ENCODE measurements around the gene HIC1. TPM values are rescaled to one million over a fixed set of nuclear protein-coding genes. Genes with fewer than 3 reads are reported as not detected.
A peak's percentile ranks its signal among the peaks of the same experiment; 100 is the strongest.

The HIC1 gene
- total RNA-seq, 1 experiment from 2014 or later, result 0.08 TPM

GRCh38 chr17:2043785-2044184, 11.1 kb upstream of the HIC1 start:
- no peak for DNase-seq (ENCODE audit: low spot score)

GRCh38 chr17:2044263-2044894, 10.5 kb upstream of the HIC1 start:
- no peak for DNase-seq (ENCODE audit: low spot score)

GRCh38 chr17:2047590-2047989, 7.3 kb upstream of the HIC1 start:
- no peak for DNase-seq (ENCODE audit: low spot score)

DNA sequence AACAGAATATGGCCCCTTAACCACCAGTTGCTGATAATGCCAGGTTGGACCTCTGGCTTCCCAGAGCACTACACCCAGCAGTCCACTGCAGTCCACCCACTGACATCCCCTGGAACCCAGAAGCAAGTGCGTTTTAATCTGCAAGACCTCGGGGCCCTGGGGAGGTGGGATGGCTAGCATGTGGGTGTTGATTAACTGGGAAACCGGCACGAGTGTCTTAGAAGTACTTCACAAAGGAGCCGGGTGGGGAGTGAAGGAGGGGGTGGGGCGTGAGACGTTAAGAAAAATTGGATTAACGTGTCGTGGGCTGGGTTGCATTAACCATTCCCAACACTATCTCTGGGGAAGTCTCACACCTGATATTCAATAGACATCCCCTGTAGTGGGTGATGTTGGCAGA, 6.1 kb upstream of the HIC1 start:
- no peak for DNase-seq (ENCODE audit: low spot score)

GRCh38 chr17:2049333-2050299, 5.3 kb upstream of the HIC1 start:
- DNase-seq (ENCODE audit: low spot score), result peak; percentile 47

DNA sequence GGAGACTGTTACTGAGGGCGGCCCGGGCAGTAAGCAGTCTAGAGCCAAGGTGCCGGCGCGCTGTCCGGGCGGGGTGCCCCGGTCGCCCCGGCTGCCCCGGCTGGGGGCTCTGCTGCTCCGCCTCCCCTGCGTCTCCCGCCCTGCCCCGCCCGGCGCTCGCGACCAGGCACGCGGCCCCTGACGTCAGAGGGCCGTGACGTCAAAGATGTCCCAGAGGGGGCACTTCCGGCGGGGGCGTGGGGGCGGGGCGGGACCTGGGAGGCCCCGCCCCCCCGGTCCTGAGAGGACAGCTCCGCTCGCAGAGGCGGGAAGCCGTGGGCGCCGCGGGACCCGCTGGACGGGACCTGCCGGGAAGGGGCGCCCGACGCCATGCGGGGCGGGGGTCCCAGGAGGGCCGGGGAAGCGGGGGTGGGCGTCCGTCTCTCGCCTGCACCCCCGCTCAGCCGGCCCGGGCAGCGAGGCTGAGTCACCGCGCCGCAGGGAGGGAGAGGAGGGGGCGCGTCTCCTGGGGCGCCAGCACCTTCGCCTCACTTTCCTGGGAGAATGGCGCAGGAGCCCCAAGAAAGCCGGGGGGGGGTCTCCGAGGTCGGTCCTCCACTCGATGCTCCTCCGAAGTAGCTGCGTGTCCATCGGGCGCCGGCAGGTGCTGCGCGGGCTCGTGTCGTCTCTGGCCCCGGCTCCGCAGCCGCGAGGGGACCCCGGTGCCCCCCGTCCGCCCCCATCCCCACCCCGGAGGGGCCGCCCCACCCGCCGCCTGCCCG, 4.4 kb upstream of the HIC1 start:
- no peak for DNase-seq (ENCODE audit: low spot score)

DNA sequence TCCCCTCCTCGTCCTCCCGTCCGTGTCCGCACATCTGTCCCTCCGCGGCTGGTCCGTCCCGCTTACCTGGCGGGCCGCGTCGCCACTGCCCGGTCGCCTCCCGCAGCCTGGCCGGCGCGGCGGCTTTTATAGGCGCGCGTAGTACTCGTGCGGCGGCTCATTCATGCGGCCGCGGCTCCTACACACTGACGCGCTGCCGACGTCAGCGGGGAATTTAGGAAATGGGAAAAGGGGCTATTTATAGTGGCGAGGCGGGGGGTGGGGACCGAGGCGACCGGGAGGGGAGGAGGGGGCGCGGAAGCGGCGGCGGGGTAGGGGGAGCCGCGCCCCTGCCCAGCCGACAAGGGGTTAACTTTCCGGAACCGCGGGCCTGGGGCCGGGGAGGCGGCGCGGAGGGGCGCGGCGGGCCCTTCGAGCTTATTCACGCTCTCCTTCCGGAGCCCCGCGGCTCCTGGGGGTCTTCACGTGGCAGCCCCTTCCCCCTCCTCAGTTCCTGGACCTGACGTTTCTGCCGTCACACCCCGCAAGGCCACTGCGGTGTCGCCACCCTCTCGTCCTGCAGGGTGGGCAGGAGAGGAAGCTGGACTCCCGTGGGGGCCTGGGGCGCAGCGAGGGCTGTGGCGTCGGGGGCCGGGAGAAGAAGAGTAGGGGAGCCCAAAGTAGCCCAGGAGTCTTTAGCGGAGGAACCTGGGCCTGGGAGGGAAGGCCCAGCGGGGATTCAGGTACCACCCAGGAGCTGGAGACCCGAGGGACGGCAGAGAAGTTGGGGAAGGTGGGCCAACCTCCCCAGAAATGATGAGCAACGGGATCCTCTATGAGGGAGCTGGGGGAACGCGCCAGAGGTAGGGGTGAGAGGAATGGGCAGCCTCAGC, 3.6 kb upstream of the HIC1 start:
- no peak for DNase-seq (ENCODE audit: low spot score)

- no peak for DNase-seq (ENCODE audit: low spot score)
These were observed 2.9 kb upstream of the HIC1 start for GRCh38 chr17:2051933-2052559.

DNA sequence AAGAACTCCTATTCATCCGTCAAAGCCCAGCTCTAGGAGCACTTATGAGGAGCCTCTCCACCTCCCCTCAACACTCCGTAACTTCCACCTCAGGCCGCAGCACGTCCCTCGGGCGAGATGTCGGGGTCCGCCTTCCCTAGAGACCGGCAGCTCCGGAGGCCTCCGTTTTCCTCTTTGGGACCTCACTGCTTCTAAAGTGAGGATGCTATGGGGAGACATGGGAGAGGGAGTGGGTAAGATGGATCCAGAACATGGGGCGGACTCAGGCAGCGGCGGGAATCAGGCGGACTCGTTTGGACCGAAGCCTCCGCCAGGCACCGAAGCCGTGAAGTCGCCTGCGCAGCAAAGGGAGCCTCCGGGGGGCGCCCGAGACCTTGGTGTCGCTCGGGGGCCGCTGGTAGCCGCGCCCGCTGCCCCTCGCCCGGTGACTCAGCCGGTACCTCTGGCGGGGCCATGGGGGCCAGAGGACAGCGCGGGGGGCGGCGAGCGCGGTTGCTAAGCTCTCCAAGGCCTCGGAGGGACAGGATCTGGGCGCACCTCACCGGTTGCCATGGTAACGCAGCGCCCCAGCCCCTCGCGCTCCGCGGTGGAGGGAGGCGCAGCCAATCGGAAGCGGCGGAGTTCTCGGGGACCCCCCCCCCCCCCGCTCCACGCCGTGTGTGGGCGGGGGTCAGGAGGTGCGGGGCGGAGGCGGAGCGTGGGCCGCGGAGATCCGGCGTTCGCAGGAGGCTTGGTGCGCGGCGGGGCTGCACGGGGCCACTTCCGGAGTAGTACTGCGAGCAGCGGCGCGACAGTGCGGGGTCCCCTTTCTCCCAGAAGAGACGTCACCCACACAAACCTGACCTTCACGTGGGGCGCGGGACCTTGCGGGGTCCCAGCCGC, 1.3 kb upstream of the HIC1 start:
- no peak for DNase-seq (ENCODE audit: low spot score)

GRCh38 chr17:2054262-2054511, 716 bp upstream of the HIC1 start:
- DNase-seq (ENCODE audit: low spot score), result no peak

DNA sequence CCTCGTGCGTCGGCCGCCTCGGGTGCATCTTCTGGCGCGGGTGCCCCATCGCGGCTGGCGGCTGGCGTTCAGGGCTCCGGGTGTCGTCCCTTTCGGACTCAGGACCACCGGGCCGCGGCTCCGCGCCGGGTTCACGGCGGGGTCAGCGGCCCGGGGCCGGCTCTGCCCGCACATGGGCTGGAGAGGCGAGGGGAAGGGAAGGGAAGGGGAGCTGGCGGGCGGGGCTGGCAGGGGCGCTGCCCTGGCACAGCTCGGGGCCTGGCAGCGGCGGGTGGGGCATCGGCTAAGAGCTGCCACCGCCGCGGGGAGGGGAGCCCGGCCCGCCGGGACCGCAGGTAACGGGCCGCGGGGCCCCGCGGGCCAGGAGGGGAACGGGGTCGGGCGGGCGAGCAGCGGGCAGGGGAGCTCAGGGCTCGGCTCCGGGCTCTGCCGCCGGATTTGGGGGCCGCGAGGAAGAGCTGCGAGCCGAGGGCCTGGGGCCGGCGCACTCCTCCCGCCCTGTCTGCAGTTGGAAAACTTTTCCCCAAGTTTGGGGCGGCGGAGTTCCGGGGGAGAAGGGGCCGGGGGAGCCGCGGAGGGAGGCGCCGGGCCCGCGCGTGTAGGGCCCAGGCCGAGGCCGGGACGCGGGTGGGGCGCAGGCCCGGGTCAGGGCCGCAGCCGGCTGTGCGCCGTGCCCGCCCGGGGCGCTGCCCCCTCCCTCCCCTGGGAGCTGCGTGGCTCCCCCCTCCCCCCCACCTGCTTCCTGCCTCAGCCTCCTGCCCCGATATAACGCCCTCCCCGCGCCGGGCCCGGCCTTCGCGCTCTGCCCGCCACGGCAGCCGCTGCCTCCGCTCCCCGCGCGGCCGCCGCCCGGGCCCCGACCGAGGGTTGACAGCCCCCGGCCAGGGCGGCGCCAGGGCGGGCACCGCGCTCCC, 646 bp downstream of the HIC1 start:
- no peak for DNase-seq (ENCODE audit: low spot score)

- DNase-seq (ENCODE audit: low spot score), result no peak
These were observed 1.6 kb downstream of the HIC1 start for GRCh38 chr17:2056206-2057174.

GRCh38 chr17:2057175-2057759, 2.4 kb downstream of the HIC1 start:
- DNase-seq (ENCODE audit: low spot score), result no peak

- DNase-seq (ENCODE audit: low spot score), result no peak
These were observed 3.1 kb downstream of the HIC1 start for GRCh38 chr17:2057760-2058585.

DNA sequence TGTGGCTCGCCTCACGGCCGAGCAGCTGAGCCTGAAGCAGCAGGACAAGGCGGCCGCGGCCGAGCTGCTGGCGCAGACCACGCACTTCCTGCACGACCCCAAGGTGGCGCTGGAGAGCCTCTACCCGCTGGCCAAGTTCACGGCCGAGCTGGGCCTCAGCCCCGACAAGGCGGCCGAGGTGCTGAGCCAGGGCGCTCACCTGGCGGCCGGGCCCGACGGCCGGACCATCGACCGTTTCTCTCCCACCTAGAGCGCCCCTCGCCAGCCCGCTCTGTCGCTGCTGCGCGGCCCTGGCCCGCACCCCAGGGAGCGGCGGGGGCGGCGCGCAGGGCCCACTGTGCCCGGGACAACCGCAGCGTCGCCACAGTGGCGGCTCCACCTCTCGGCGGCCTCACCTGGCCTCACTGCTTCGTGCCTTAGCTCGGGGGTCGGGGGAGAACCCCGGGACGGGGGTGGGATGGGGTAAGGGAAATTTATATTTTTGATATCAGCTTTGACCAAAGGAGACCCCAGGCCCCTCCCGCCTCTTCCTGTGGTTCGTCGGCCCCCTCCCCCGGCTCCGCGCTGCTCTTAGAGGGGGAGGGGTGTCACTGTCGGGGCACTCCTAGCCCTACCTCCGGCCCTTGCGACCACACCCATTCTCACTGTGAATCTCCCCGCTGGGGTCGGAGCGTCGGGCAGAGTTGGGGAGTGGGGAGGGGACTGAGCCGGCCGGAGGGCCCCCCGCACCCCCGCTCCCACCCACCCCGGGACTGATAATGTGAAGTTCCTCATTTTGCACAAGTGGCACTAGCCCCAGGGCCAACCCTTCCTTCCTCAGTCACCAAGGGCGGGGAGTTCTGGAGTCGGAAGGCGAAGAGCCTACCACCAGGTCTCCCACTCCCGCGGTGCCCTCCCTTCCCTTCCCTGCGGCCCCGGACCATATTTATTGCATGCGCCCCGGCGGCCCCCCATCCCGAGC, 4.0 kb downstream of the HIC1 start:
- no peak for DNase-seq (ENCODE audit: low spot score)

Data from H4 (cell line).